Activated naive CD4-positive, alpha-beta T cell (primary cell): Measurements from ENCODE around the gene PRB2.
"Not testable (repeated sequence)": the region's sequence is repeated elsewhere in the genome, so short reads cannot be mapped to it uniquely, and the experiment has no call there.

ENCODE experiments used
- DNase-seq, 4 experiments: peaks; one replicate each; lab custom pipeline; 2025; lab: John Stamatoyannopoulos, UW

Gene PRB2

DNA sequence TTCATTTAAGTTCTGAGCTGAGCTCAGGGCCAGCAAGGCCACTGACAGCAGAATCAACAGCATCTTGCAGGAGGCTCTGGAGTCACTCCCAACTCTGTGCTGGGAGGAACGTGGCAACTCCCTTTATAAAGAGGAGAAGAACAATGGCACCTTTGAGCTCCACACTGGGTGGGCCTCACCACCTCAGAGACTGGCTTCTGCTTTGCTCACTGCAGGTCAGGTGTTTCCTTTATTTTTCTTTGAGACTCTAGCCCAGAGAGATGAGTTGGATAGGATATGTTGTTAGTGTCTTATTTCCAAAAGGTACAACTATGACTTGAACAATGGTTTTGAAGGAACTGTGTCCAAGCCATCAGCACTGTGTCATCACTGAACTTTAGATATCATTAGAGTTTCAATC lies at the start of gene PRB2:
Gene PRB2, minus strand, starts transcription at position 101 of the 400 bp plus-strand sequence. Its CDS starts 38 bp downstream, at position 63.
- not testable (repeated sequence) for DNase-seq

DNA sequence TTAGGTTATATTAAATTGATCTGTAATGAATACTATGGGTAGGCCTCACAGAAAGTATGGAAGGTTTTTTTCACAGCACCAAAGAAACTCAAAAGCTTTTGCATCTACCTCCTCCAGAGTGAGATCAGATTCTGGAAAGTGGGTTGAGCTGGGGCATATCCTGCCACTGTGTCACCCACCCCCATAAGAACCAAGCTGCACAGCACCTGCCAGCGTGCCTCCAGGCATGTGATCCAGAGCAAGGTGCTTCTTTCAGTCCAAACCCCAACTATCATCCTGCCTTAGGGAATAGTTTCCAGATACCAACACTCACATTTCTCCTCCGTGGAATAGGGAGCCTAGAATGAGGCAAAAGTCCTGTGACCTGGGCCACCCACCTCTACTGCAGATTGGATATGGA lies 42.6 kb upstream of the PRB2 start:
- no peak for DNase-seq

DNA sequence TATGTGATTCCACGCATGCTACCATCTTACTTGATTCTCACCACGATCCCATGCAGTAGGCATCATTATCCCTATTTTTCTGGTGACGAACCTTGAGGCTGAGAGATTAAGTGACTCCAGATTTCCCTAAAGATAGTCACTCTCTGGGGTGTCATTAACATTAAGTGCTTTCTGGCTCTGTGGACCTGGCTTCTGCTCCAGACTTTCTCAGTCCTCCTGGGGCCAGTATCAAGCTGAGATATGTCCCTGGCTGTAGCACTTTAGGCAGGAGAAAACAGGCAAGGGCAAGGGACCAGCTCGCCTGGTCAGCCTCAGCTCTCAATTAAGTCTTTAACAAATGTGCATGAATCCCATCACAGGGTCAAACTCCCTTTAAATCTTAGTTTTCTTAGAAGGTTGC lies 38.3 kb upstream of the PRB2 start:
- DNase-seq, result no peak

DNA sequence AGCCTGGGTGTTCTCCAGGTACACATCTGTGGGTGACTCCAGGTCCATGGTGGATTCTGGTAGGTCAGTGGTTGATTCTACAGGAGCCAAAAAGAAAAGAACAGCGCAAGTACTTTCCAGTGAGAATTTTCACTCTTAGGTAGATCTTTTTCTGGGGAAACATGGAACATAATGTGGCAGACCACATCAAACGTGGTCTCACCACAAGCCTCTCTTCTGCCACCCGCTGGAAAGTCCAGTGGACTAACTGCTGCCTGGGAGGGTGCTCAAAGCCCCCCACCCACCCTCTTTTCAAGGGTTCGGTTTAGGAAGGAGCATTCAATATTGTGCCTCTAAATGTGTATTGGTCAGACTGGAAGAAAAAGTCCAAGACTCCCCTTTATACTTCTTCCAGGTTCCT lies 36.1 kb upstream of the PRB2 start:
- no peak for DNase-seq

DNA sequence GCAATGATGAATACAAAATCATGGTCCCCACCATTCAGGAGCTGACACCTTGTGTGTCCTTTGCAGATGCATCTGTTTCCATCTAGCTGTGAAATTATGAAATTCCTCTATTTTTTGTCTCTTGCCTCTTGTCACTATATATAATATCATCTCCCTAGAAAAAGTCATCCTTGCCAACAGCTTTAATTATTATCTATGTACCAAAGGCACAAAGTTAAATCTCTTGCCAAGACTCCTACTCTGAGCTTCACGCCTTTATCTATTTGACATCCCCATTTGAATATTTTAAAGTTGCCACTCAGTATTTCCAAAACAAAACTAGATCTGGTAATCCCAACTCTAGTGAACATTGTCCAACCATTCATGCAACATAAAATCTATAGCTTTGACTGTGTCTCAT lies 32.0 kb upstream of the PRB2 start:
- DNase-seq, result no peak

DNA sequence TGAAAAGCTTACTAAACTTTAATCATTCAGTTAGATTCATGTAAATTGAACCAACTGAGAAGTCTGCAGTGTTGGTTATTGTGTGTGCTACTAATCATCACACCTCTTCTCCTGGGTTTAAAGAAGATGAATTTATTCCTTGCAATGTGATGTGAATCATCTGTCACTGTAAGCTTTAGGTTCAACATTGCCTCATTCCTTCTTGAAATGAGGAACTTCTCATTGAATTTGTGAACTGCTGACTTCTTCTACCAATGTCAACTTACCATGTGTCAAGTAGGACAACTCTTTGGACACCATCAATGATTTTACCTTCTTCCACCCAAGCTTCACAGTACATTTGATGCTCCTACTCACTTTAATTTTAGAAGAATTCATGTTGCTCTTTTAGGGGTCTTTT lies 17.4 kb upstream of the PRB2 start:
- no peak for DNase-seq

DNA sequence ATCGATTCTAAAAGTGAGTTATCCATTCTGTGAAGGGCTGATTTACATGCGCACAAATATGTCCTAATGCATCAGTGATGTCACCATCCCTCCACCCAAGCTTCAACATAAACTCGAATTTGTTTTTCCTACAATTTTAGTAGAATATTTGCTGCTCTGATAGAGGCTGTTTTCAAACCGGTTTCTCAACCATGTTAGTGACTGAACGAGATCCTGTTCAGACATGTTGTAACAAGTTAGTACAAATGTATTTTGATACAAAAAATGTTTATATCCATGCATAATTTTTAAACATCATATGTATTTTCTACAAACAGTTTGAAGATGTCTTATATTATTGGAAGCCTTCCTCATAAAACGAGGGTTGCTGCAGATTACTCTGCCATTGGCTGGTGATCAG lies 12.7 kb upstream of the PRB2 start:
- DNase-seq, result no peak

DNA sequence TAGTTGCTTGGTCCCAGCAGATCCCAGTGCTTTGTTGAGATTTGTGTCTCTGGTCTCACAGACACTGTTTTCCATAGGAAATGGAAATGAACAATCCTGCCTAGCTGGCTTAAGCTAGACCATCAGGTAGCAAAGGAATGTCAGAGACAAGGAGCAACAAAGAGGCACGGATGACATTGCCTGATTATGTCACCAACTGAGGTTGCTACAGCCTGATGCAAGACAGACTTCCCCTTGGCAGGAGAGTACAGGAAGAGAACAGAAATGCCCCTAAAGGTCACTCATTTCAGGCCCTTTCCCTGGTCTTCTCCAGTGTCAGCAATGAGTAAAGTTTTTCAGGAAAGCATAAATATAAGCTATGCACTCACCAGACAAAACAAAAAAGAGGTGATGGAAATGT lies 2.0 kb upstream of the PRB2 start:
- no peak for DNase-seq

DNA sequence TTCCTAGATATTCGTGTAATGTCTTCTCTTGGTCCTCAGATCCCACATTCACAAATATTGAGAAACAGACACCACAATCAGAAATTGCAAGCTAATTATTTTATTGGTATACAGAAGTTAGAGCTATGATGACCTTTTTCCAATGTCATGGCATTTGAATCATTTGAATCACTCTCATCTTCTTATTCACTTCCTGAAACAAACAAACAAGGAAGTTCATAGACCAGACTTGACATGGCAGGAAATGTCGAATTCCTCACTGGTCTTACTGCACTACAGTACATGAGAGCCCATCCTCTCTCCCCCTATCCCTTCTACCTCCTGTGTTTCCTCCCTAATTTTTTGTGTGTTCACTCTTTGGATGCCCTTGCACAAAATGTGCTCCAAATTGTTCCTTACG lies 3.9 kb downstream of the PRB2 start:
- DNase-seq, result not testable (repeated sequence)

DNA sequence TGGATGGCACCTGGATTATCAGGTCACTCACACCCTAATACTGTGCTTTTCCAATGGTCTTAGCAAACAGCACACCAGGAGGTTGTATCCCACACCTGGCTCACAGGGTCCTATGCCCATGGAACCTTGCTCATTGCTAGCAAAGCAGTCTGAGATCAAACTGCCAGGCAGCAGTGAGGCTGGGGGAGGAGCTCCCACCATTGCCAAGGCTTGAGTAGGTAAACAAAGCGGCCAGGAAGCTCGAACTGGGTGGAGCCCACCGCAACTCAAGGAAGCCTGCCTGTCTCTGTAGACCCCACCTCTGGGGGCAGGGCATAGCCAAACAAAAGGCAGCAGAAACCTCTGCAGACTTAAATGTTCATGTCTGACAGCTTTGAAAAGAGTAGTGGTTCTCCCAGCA lies 17.9 kb downstream of the PRB2 start:
- not testable (repeated sequence) for DNase-seq

DNA sequence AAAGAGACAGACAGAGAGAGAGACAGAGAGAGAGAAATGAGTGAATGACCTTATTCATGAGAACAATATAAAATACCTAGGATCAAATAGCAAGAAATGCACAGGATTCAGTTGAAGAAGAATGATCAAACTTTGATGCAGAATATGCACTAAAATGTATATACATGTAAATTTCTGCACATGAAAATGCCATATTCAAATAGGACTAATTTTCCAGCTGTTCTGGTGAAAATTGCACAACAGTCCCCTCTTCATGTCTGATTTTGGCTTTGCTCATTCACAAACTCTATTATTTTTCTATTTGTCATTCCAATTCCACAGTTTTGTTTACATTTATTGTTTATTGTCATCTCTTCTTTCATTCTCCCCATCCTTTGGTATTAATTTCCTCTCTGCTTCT lies 34.2 kb downstream of the PRB2 start:
- no peak for DNase-seq

DNA sequence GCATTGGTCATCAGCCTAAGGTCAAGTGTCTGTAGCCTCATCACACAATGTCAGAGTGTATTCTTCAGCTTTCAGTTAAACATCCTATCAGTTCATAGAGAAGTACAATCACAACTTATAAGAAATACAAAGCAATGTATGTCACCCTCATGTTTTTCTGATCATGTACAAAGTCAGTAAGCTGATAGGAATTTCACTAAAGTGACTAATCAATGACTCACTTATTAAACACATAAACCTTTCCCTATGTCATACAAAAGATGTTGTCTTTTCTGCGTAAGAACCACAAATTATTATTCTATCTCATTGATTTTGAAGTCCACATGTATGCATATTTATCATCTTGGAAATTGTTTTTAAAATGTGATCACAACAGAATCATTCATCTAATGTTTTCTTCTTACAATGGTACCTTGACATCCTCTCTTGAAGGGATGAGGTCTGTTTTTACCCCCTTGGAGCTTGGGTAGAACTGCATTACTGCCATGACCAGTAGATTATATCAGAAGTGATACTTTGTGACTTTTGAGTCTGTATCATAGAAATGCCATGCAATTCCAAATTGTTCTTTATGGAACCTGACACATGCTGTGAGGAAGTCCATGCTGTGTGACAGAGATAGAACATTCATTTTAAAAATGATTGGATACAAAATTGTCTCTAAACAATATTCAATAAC lies 35.0 kb downstream of the PRB2 start:
- not testable (repeated sequence) for DNase-seq

DNA sequence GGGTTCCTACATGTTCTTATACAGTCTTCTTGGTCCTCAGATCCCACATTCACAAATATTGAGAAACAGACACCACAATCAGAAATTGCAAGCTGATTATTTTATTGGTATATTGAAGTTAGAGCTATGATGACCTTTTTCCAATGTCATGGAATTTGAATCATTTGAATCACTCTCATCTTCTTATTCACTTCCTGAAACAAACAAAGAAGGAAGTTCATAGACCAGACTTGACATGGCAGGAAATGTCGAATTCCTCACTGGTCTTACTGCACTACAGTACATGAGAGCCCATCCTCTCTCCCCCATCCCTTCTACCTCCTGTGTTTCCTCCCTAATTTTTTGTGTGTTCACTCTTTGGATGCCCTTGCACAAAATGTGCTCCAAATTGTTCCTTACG lies 43.6 kb downstream of the PRB2 start:
- not testable (repeated sequence) for DNase-seq

DNA sequence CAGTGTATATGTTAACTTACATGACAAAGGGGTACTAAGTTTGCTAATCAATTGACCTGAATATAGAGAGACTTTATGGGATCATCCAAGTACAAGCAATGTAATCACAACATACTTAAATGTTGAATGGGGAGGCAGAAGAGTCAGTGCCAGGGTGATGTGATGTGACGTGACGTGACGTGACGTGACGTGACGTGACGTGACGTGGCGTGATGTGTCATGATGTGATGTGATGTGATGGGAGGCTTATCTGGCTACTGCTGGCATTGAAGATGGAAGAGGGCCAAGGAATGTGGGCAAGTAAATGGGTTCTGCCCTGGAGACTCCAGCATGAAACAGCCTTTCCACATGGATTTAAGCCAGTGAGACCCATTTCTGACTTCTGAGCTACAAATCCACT lies 46.9 kb downstream of the PRB2 start:
- no peak for DNase-seq

DNA sequence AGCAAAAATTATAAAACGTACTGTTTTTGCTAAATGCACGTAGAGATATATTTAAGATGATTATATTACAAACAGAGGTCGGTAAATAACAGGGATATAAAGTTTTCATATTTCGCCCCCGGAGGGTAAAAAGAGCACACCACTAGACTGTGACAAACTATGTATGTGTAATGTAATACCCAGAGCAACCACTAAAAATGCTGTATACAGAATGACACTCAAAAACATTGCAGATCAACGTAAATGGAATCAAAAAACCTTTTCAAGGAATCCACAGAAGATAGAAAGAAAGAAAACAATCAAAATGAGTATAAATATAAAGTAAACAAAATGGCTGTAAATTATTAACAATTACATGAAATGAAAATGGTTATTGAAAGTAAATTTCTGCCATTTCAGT lies 47.6 kb downstream of the PRB2 start:
- DNase-seq, result no peak

DNA sequence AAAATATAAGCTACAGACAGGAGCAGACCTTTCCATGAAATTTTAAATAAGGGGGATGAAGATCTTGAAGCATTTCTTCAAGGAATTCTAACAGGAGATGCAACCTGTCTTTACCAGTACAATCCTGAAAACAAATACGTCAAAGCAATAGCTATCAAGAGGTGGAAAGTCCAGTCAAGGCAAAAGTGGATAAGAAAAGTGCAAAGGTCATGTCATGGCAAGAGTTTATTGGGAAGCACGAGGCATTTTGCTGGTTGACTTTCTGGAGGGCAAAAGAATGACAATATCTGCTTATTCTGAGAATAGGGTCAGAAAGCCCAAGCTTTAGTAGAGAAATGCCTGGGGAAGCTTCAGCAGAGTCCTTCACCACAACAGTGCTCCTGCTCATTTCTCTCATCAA lies 50.9 kb downstream of the PRB2 start:
- no peak for DNase-seq
